GM13977 (cell line): ENCODE measurements around the gene NARS2.

Source experiments
- DNase-seq: peaks from one replicate; pipeline ENCODE4 v3.0.0; 2012; ENCODE audit warnings: low spot score
- CTCF ChIP-seq: IDR thresholded peaks from 2 replicates; pipeline ENCODE4 v1.5.1; 2012; ENCODE audit warnings: mild to moderate bottlenecking, control low read depth; ENCODE audit not compliant: insufficient read depth; ENCODE audit errors: extremely low read depth, missing control alignments
- in situ Hi-C: fragments of 300-500 bp; cut with MboI; formaldehyde crosslinking; loops from one replicate; pipeline ENCODE4 v1.12.0; 2022; ENCODE audit warnings: low sequenced_read_pairs, low pct_unique_long_range_greater_than_20kb, mixed read lengths, inconsistent platforms; ENCODE audit not compliant: unreplicated experiment

The NARS2 gene

GRCh38 chr11:78449866-78450265 lies 124.8 kb downstream of the NARS2 start:
- TF ChIP-seq CTCF, result no peak
- no peak for DNase-seq
- in situ Hi-C loops, result no loop called here

- in situ Hi-C loops, result no loop called here
- TF ChIP-seq CTCF, result no peak
- no peak for DNase-seq
Measured at GRCh38 chr11:78446210-78446609, 128.5 kb downstream of the NARS2 start.

- no peak for TF ChIP-seq CTCF
- DNase-seq, result no peak
- in situ Hi-C loops, result no loop called here
Measured at GRCh38 chr11:78444726-78445125, 129.9 kb downstream of the NARS2 start.

GRCh38 chr11:78441956-78442355 lies 132.7 kb downstream of the NARS2 start:
- in situ Hi-C loops, result no loop called here
- DNase-seq, result no peak
- TF ChIP-seq CTCF, result no peak

GRCh38 chr11:78438298-78438975 lies 136.2 kb downstream of the NARS2 start:
- in situ Hi-C loops, result no loop called here
- TF ChIP-seq CTCF, result no peak
- peak; percentile 37 for DNase-seq

- no peak for TF ChIP-seq CTCF
- no peak for DNase-seq
- in situ Hi-C loops, result no loop called here
Measured at GRCh38 chr11:78432956-78433355, 141.7 kb downstream of the NARS2 start.
